GM23338 (cell line): ENCODE data around the gene UNC45A.

ENCODE experiments used
- CTCF ChIP-seq, 2 experiments: fragments of 200-600 bp in 1 of 2; sonication (generic) in 1 of 2; conservative IDR thresholded peaks; 2 replicates each; pipeline versions ENCODE4 v1.5.1 to v1.6.1; 2016 to 2017; ENCODE audit warnings: antibody characterized with exemption in 2 of 2, low read depth in 2 of 2, mild to moderate bottlenecking in 2 of 2, moderate library complexity in 1 of 2
- EZH2phosphoT487 ChIP-seq: fragments of 200-600 bp; sonication (generic); IDR thresholded peaks from one replicate; pipeline ENCODE4 v1.8.1; 2018; ENCODE audit warnings: antibody characterized with exemption; ENCODE audit not compliant: unreplicated experiment
- JUNB ChIP-seq: IDR thresholded peaks from one replicate; pipeline ENCODE4 v1.6.1; 2016; ENCODE audit warnings: antibody characterized with exemption; ENCODE audit not compliant: unreplicated experiment
- POLR2AphosphoS5 ChIP-seq: IDR thresholded peaks from 2 replicates; pipeline ENCODE4 v1.6.1; 2016; ENCODE audit warnings: antibody characterized with exemption, low read depth

- TF ChIP-seq POLR2AphosphoS5 (no peak), JUNB (no peak), CTCF (conservative IDR thresholded peaks at IDR 0.05; ENCODE audit: low read depth in 2 of 2) (no peak), EZH2phosphoT487 (no peak)
Observed at GRCh38 chr15:90933301-90933700, 1.8 kb upstream of the UNC45A start.
